ENCODE data around the gene COL27A1. TPM values are rescaled to one million over a fixed set of nuclear protein-coding genes. Genes with fewer than 3 reads are reported as not detected.
A peak's percentile ranks its signal among the peaks of the same experiment; 100 is the strongest.

COL27A1 gene
- total RNA-seq, 2 experiments from 2014 or later = 0.87 to 1.2 TPM

GRCh38 chr9:114350636-114351401 is 195.5 kb downstream of the COL27A1 start:
- H3K36me3 Mint-ChIP-seq (ENCODE audit: low read depth) = peaks cover 94% of the 10 kb centered on the region
- peak overlapping the region; percentile 92 for H3K27ac Mint-ChIP-seq
- intact Hi-C loops (cut with DNase I, micrococcal nuclease) = loop anchor here in 1 of 2 experiments (5.0 kb wide), 1 partner anchor 36 kb away; the partner anchor contains the start of gene AKNA
- peaks cover 55% of the 10 kb centered on the region for H3K4me1 Mint-ChIP-seq (ENCODE audit: low read depth)
- H3K27me3 ChIP-seq (ENCODE audit: control insufficient read depth in 1 of 2, insufficient read depth in 2 of 2, low read length in 2 of 2) = no peaks in the 10 kb centered on the region
- ChIA-PET CTCF (interaction anchor here (0.7 to 2.8 kb wide), 3 partner anchors 13 to 55 kb away, joined by 3 to 8 read pairs (median 4); no protein-coding TSS in a partner anchor), POLR2A (interaction anchor here (0.7 to 1.5 kb wide), 7 partner anchors 11 to 57 kb away, joined by 3 to 4 read pairs (median 3); partner anchors contain the start of gene AKNA)
- H3K27me3 Mint-ChIP-seq = no peaks in the 10 kb centered on the region
- ATAC-seq (ENCODE audit: poor library complexity) (no peak), DNase-seq (no peak)
- peaks cover 82% of the 10 kb centered on the region for H3K36me3 ChIP-seq (ENCODE audit: insufficient read depth, low read length)
- no peak for TF ChIP-seq CTCF (IDR thresholded peaks at IDR 0.05)
- no peak overlapping the region for H3K4me3 ChIP-seq (ENCODE audit: low read length)
- H3K9me3 Mint-ChIP-seq = no peaks in the 10 kb centered on the region
- H3K4me3 Mint-ChIP-seq = no peak overlapping the region
- peaks cover 41% of the 10 kb centered on the region for H3K4me1 ChIP-seq (ENCODE audit: insufficient read depth, low read length)
- H3K27ac ChIP-seq (ENCODE audit: low read depth in 1 of 2, low read length in 2 of 2) = no peak overlapping the region
- no peaks in the 10 kb centered on the region for H3K9me3 ChIP-seq (ENCODE audit: control insufficient read depth in 1 of 2, insufficient read depth in 1 of 2, low read length in 2 of 2)

- peak overlapping the region; percentile 92 for H3K27ac Mint-ChIP-seq
- H3K4me1 Mint-ChIP-seq (ENCODE audit: low read depth) = peaks cover 64% of the 10 kb centered on the region
- peaks cover 49% of the 10 kb centered on the region for H3K4me1 ChIP-seq (ENCODE audit: insufficient read depth, low read length)
- H3K36me3 Mint-ChIP-seq (ENCODE audit: low read depth) = peaks cover 94% of the 10 kb centered on the region
- H3K27ac ChIP-seq (ENCODE audit: low read depth in 1 of 2, low read length in 2 of 2) = no peak overlapping the region
- ChIA-PET POLR2A (interaction anchor here (0.8 to 2.2 kb wide), 6 partner anchors 12 to 236 kb away, joined by 3 to 6 read pairs (median 3); partner anchors contain the start of gene ATP6V1G1), CTCF (interaction anchor here (0.7 to 2.8 kb wide), 2 partner anchors 15 to 54 kb away, joined by 4 to 8 read pairs; no protein-coding TSS in a partner anchor)
- no peak for TF ChIP-seq CTCF (IDR thresholded peaks at IDR 0.05)
- no peaks in the 10 kb centered on the region for H3K27me3 ChIP-seq (ENCODE audit: control insufficient read depth in 1 of 2, insufficient read depth in 2 of 2, low read length in 2 of 2)
- H3K36me3 ChIP-seq (ENCODE audit: insufficient read depth, low read length) = peaks cover 82% of the 10 kb centered on the region
- H3K4me3 Mint-ChIP-seq = peak overlapping the region; percentile 34
- peak in 1 of 14 experiments; percentile 17 for DNase-seq
- intact Hi-C loops (cut with DNase I, micrococcal nuclease) = loop anchor here in 1 of 2 experiments (5.0 kb wide), 1 partner anchor 35 kb away; the partner anchor contains the start of gene AKNA
- no peaks in the 10 kb centered on the region for H3K9me3 ChIP-seq (ENCODE audit: control insufficient read depth in 1 of 2, insufficient read depth in 1 of 2, low read length in 2 of 2)
- no peak overlapping the region for H3K4me3 ChIP-seq (ENCODE audit: low read length)
- no peaks in the 10 kb centered on the region for H3K9me3 Mint-ChIP-seq
- no peaks in the 10 kb centered on the region for H3K27me3 Mint-ChIP-seq
- ATAC-seq (ENCODE audit: poor library complexity) = peak; percentile 57
Measured at GRCh38 chr9:114351932-114352331, 196.6 kb downstream of the COL27A1 start.

GRCh38 chr9:114355821-114356220 is 200.5 kb downstream of the COL27A1 start:
- Mint-ChIP-seq H3K27ac (peak overlapping the region; percentile 83), H3K36me3 (ENCODE audit: low read depth) (peaks cover 96% of the 10 kb centered on the region), H3K4me1 (ENCODE audit: low read depth) (peaks cover 62% of the 10 kb centered on the region), H3K4me3 (no peak overlapping the region), H3K27me3 (no peaks in the 10 kb centered on the region), H3K9me3 (no peaks in the 10 kb centered on the region)
- H3K9me3 ChIP-seq (ENCODE audit: control insufficient read depth in 1 of 2, insufficient read depth in 1 of 2, low read length in 2 of 2) = no peaks in the 10 kb centered on the region
- intact Hi-C loops (cut with DNase I, micrococcal nuclease) = no loop called here
- POLR2A ChIA-PET = interaction anchor here (1.3 to 2.2 kb wide), 3 partner anchors 16 to 32 kb away, joined by 7 to 9 read pairs (median 8); partner anchors contain the start of gene AKNA
- H3K4me1 ChIP-seq (ENCODE audit: insufficient read depth, low read length) = peaks cover 43% of the 10 kb centered on the region
- no peak for ATAC-seq (ENCODE audit: poor library complexity)
- peak overlapping the region in 1 of 2 donors; percentile 11 for H3K27ac ChIP-seq (ENCODE audit: low read depth in 1 of 2, low read length in 2 of 2)
- no peak for DNase-seq
- no peak for TF ChIP-seq CTCF (IDR thresholded peaks at IDR 0.05)
- H3K4me3 ChIP-seq (ENCODE audit: low read length) = no peak overlapping the region
- peaks cover 82% of the 10 kb centered on the region for H3K36me3 ChIP-seq (ENCODE audit: insufficient read depth, low read length)
- CTCF ChIA-PET = no interaction called here
- no peaks in the 10 kb centered on the region for H3K27me3 ChIP-seq (ENCODE audit: control insufficient read depth in 1 of 2, insufficient read depth in 2 of 2, low read length in 2 of 2)
